ENCODE data around the gene NCF4. TPM values are rescaled to one million over a fixed set of nuclear protein-coding genes. Genes with fewer than 3 reads are reported as not detected.

Gene NCF4
- total RNA-seq, 2 donors from 2014 or later = 4.4 to 8.5 TPM

DNA sequence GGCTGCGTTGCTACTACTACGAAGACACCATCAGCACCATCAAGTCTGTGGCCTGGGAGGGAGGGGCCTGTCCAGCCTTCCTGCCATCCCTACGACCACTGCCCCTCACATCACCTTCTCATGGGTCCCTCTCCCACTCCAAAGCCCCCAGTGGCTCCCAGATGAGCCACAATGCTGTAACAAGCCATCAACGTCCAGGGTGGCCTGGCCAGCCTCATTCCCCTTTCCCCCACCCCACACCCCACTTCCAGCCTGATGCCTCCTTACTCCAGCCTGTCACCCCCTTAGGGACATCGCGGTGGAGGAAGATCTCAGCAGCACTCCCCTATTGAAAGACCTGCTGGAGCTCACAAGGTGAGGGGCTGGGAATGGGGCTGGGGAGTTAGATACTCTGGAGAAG lies 14.9 kb downstream of the NCF4 start:
- TF ChIP-seq, protein P1, sequence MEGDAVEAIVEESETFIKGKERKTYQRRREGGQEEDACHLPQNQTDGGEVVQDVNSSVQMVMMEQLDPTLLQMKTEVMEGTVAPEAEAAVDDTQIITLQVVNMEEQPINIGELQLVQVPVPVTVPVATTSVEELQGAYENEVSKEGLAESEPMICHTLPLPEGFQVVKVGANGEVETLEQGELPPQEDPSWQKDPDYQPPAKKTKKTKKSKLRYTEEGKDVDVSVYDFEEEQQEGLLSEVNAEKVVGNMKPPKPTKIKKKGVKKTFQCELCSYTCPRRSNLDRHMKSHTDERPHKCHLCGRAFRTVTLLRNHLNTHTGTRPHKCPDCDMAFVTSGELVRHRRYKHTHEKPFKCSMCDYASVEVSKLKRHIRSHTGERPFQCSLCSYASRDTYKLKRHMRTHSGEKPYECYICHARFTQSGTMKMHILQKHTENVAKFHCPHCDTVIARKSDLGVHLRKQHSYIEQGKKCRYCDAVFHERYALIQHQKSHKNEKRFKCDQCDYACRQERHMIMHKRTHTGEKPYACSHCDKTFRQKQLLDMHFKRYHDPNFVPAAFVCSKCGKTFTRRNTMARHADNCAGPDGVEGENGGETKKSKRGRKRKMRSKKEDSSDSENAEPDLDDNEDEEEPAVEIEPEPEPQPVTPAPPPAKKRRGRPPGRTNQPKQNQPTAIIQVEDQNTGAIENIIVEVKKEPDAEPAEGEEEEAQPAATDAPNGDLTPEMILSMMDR (IDR thresholded peaks at IDR 0.05) = no peak
- intact Hi-C loops (cut with DNase I) = no loop called here
- DNase-seq = no peak

DNA sequence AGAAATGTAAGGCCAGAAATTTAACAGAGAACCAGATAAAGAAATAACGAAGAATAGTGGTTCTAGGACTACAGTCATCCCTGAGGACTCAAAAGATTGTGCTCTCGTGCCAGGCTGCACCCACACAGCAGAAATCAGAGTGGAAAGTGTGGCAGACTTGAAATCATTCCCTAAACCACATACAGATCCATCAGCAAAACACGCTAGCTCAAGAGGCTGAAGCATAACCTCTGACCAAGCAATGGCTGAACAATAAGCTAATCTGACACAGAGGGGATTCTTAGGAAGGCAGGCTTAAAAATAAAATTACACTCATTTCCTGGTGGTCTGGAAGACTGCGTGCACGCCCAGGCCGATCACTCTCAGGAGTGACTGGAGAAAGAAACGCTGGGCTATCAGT lies 19.0 kb downstream of the NCF4 start:
- TF ChIP-seq, protein P1 (IDR thresholded peaks at IDR 0.05) = no peak
- H3K36me3 ChIP-seq = no peaks in the 10 kb centered on the region
- intact Hi-C loops (cut with DNase I) = no loop called here
- no peak overlapping the region for H3K27ac ChIP-seq
- no peak for DNase-seq
- H3K4me3 ChIP-seq = no peak overlapping the region
- no peak overlapping the region for H3K9ac ChIP-seq (ENCODE audit: low read depth in 2 of 2, low read length in 2 of 2)
- H3K9me3 ChIP-seq = no peaks in the 10 kb centered on the region
- no peaks in the 10 kb centered on the region for H3K4me1 ChIP-seq
- H3K27me3 ChIP-seq = no peaks in the 10 kb centered on the region

More for the DNA sequence above, 14.9 kb downstream of the NCF4 start:
- Histone ChIP-seq H3K9ac (ENCODE audit: low read depth in 2 of 2, low read length in 2 of 2) (no peak overlapping the region), H3K4me1 (no peaks in the 10 kb centered on the region), H3K9me3 (no peaks in the 10 kb centered on the region), H3K27me3 (no peaks in the 10 kb centered on the region), H3K27ac (no peak overlapping the region), H3K36me3 (no peaks in the 10 kb centered on the region), H3K4me3 (no peak overlapping the region)

DNA sequence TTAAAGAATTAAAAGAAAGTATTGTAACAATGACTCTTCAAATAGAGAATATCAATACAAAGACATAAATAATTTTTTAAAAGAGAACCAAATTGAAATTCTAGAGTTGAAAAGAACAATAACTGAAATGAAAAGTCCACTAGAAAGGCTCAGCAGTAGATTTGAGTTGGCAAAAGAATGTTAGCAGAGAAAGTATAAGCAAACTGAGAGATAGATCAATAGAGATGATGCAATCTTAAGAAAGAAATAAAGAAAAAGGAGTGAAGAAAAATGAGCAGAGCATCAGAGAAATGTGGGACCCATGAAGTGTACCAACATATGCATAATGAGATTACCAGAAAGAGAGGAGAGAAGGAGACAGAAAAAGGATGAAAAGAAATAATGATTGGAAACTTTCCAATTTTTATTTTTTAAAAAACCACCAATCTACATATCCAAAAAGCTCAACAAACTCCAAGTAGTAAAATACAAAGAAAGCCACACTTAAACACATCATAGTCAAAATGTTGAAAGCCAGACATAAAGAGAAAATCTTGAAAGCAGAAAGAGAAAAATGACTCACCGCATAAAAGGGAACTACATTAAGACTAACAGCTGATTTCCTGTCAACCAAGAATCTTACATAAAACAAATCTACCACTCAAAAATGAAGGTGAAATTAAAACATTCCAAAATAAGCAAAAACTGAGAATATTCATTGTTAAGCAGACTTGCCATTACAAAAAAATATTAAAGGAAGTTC lies 20.9 kb downstream of the NCF4 start:
- H3K9ac ChIP-seq (ENCODE audit: low read depth in 2 of 2, low read length in 2 of 2) = no peak overlapping the region
- H3K27me3 ChIP-seq = no peaks in the 10 kb centered on the region
- H3K4me3 ChIP-seq = no peak overlapping the region
- H3K36me3 ChIP-seq = no peaks in the 10 kb centered on the region
- no peak for DNase-seq
- no peaks in the 10 kb centered on the region for H3K9me3 ChIP-seq
- no peak overlapping the region for H3K27ac ChIP-seq
- TF ChIP-seq, protein P1 (IDR thresholded peaks at IDR 0.05) = no peak
- intact Hi-C loops (cut with DNase I) = no loop called here
- no peaks in the 10 kb centered on the region for H3K4me1 ChIP-seq

DNA sequence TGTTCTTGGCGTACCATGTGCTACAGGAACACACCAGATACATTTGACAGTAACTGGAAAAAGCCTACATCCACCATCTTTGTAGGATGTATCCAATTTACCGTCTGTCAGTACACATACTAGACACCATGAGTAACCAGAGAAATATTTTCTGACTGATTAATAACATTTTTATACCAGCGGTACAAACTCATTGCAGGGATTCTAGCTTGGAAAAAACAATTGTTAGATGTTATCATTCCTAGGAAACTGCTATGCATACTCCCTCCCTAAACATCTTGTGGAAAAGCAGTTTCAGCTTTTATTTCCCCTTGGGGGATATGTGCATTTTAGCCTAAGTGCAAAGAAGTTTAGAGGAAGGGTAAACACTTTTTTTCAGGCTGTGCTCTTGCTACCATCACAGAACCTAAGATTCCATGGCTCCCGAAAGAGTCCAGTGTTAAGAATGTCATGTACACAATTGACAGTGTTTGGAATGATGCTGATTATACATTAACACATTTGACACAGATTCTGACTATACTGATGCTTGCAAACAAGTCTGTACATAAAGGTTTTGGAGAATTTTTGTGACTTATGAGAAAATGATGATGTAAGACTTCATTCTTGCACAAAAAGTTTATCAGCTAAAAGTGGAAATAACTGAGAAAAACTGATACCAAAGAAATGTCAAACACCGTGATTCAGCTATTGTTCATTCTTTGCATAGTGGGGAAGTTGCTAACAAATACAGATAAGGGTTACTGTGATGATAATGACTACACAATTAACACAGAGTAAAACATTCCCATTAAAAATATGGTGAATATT lies 23.7 kb downstream of the NCF4 start:
- DNase-seq = no peak
- Histone ChIP-seq H3K4me1 (no peaks in the 10 kb centered on the region), H3K27me3 (no peaks in the 10 kb centered on the region), H3K9ac (ENCODE audit: low read depth in 2 of 2, low read length in 2 of 2) (no peak overlapping the region), H3K9me3 (no peaks in the 10 kb centered on the region), H3K4me3 (no peak overlapping the region), H3K27ac (no peak overlapping the region), H3K36me3 (no peaks in the 10 kb centered on the region)
- intact Hi-C loops (cut with DNase I) = no loop called here
- TF ChIP-seq, protein P1 (IDR thresholded peaks at IDR 0.05) = no peak

DNA sequence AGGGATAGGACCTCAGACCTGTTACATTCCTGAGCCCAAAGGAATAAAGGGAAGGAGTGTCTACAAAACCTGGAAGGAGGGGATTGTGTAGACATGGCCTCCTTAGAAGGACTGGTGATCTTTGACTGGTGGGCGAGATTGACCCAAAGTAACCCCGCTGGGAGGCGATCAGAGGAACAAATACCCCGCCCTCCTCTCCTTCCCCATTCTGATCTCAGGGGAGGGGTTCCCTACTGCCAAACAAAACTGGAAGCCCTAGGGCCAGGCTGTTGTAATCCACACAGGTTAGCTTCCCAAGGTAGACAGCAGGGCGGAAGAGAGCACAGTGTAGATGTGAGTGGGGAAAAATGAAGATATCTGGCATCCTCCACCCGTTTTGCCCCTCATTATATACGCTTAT lies 24.7 kb downstream of the NCF4 start:
- intact Hi-C loops (cut with DNase I) = no loop called here
- Histone ChIP-seq H3K9ac (ENCODE audit: low read depth in 2 of 2, low read length in 2 of 2) (no peak overlapping the region), H3K4me1 (no peaks in the 10 kb centered on the region), H3K9me3 (no peaks in the 10 kb centered on the region), H3K4me3 (no peak overlapping the region), H3K36me3 (no peaks in the 10 kb centered on the region), H3K27ac (no peak overlapping the region), H3K27me3 (no peaks in the 10 kb centered on the region)
- DNase-seq = no peak
- TF ChIP-seq, protein P1 (IDR thresholded peaks at IDR 0.05) = no peak

Measured in colonic mucosa (tissue), 4 donors.